ENCODE data around the gene EXOC2.

DNA sequence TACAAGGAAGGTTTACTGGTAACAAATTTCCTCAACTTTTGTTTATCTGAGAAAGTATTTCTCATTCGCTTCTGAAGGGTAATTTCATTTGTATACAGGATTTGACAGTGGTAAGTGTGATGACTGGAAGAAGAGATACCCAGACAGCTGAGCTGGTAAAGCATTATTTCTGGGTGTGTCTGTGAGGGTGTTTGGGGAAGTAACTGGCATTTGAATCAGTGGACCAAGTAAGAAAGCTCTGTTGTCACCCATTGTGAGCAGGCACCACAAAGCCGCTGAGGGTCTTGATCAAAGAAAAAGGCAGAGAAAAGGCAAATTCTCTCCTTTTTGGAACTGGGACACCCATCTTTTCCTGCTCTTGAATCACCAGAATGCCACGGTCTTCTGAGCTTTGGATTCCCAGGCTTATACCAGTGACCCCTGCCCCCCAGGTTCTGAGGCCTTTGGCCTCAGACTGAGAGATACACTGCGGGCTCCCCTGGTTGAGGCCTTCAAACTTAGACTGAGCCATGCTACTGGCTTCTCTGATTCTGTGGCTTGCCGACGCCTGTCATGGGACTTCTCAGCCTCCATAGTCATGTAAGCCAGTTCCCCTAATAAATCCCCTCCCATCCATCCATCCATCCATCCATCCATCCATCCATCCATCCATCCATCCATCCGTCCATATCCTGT is 25.5 kb downstream of the EXOC2 start:
- TF ChIP-seq, protein P1, sequence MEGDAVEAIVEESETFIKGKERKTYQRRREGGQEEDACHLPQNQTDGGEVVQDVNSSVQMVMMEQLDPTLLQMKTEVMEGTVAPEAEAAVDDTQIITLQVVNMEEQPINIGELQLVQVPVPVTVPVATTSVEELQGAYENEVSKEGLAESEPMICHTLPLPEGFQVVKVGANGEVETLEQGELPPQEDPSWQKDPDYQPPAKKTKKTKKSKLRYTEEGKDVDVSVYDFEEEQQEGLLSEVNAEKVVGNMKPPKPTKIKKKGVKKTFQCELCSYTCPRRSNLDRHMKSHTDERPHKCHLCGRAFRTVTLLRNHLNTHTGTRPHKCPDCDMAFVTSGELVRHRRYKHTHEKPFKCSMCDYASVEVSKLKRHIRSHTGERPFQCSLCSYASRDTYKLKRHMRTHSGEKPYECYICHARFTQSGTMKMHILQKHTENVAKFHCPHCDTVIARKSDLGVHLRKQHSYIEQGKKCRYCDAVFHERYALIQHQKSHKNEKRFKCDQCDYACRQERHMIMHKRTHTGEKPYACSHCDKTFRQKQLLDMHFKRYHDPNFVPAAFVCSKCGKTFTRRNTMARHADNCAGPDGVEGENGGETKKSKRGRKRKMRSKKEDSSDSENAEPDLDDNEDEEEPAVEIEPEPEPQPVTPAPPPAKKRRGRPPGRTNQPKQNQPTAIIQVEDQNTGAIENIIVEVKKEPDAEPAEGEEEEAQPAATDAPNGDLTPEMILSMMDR (IDR thresholded peaks at IDR 0.05): no peak
- TF ChIP-seq EZH2 (IDR thresholded peaks at IDR 0.05; ENCODE audit: borderline replicate concordance, insufficient read depth, low read depth, low read length, poor library complexity, severe bottlenecking): no peak

All from B cell (primary cell).